Measurements from ENCODE around the gene FOXD4L3.
"Not testable (repeated sequence)": the region's sequence is repeated elsewhere in the genome, so short reads cannot be mapped to it uniquely, and the experiment has no call there.

The FOXD4L3 gene

GRCh38 chr9:68302567-68302966, at the start of gene FOXD4L3:
FOXD4L3 (plus strand) TSS chr9:68302867; CDS start chr9:68302952, 85 bp downstream.
- not testable (repeated sequence) for DNase-seq

- DNase-seq = not testable (repeated sequence)
Observed at GRCh38 chr9:68281041-68281440, 21.6 kb upstream of the FOXD4L3 start.

- not testable (repeated sequence) for DNase-seq
Observed at GRCh38 chr9:68303771-68304170, 1.1 kb downstream of the FOXD4L3 start.

- DNase-seq = not testable (repeated sequence)
Observed at GRCh38 chr9:68304212-68304611, 1.5 kb downstream of the FOXD4L3 start.

- not testable (repeated sequence) for DNase-seq
Observed at GRCh38 chr9:68304777-68305176, 2.1 kb downstream of the FOXD4L3 start.

GRCh38 chr9:68305680-68306285, 3.1 kb downstream of the FOXD4L3 start:
- not testable (repeated sequence) for DNase-seq

GRCh38 chr9:68306391-68306964, 3.8 kb downstream of the FOXD4L3 start:
- not testable (repeated sequence) for DNase-seq

- DNase-seq = not testable (repeated sequence)
Observed at GRCh38 chr9:68307127-68307526, 4.5 kb downstream of the FOXD4L3 start.

- not testable (repeated sequence) for DNase-seq
Observed at GRCh38 chr9:68307654-68308053, 5.0 kb downstream of the FOXD4L3 start.

- DNase-seq = not testable (repeated sequence)
Observed at GRCh38 chr9:68311208-68311607, 8.5 kb downstream of the FOXD4L3 start.

- not testable (repeated sequence) for DNase-seq
Observed at GRCh38 chr9:68318209-68318608, 15.5 kb downstream of the FOXD4L3 start.

GRCh38 chr9:68323749-68324148, 21.1 kb downstream of the FOXD4L3 start:
- DNase-seq = not testable (repeated sequence)

- not testable (repeated sequence) for DNase-seq
Observed at GRCh38 chr9:68324518-68324917, 21.9 kb downstream of the FOXD4L3 start.

- DNase-seq = not testable (repeated sequence)
Observed at GRCh38 chr9:68329106-68329505, 26.4 kb downstream of the FOXD4L3 start.

GRCh38 chr9:68330531-68331173, 28.0 kb downstream of the FOXD4L3 start:
- DNase-seq = not testable (repeated sequence)

- DNase-seq = not testable (repeated sequence)
Observed at GRCh38 chr9:68332122-68332521, 29.5 kb downstream of the FOXD4L3 start.

- DNase-seq = not testable (repeated sequence)
Observed at GRCh38 chr9:68335935-68336334, 33.3 kb downstream of the FOXD4L3 start.

- not testable (repeated sequence) for DNase-seq
Observed at GRCh38 chr9:68336639-68337339, 34.1 kb downstream of the FOXD4L3 start.

GRCh38 chr9:68338000-68338399, 35.3 kb downstream of the FOXD4L3 start:
- not testable (repeated sequence) for DNase-seq

GRCh38 chr9:68342265-68343025, 39.8 kb downstream of the FOXD4L3 start:
- DNase-seq = not testable (repeated sequence)

GRCh38 chr9:68343242-68343641, 40.6 kb downstream of the FOXD4L3 start:
- DNase-seq = not testable (repeated sequence)

- not testable (repeated sequence) for DNase-seq
Observed at GRCh38 chr9:68343992-68344391, 41.3 kb downstream of the FOXD4L3 start.
